T-helper 1 cell (primary cell): ENCODE measurements around the gene CARMIL3.
A peak's percentile ranks its signal among the peaks of the same experiment; 100 is the strongest.

ENCODE experiments used
- DNase-seq, 5 donors: peaks; one replicate each; pipeline ENCODE4 v3.0.0-alpha.2; 2012 to 2020

The CARMIL3 gene

GRCh38 chr14:24064091-24064795 lies 12.4 kb downstream of the CARMIL3 start:
- DNase-seq, result no peak

DNA sequence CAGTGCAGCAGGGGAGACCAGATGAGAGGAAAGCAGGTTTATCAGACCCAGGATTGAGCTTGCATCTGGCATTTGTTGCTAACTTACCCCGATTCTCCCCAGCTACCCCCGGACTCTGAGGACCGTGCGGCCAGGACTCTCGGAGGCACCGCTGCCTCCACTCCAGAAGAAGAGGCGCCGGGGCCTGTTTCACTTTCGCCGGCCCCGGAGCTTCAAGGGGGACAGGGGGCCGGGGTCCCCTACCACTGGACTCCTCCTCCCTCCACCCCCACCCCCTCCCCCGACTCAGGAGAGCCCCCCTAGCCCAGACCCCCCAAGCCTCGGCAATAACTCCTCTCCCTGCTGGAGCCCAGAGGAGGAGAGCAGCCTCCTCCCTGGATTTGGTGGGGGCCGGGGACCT lies 13.0 kb downstream of the CARMIL3 start:
- DNase-seq, result peak in 1 of 5 donors; percentile 5

DNA sequence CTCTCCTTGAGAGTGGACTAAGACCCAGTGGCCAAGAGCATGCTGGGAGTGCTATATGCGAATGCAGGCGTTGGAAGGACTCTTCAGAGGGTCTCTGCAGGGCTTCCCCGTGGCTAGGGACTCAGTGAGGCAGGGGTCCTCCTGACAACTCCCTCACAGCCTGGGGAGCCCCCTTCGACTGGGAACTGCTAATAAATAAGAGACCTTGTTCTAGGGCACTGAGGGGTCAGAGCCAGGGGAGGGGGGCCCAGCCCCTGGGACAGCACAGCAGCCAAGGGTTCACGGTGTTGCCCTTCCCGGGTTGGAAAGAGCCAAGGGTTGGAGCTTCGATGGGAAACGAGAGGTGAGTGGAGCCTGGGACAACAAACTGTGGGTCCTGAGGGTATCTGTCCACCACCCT lies 13.6 kb downstream of the CARMIL3 start:
- no peak for DNase-seq

GRCh38 chr14:24066496-24067132 lies 14.8 kb downstream of the CARMIL3 start:
- DNase-seq, result no peak

GRCh38 chr14:24067133-24068082 lies 15.6 kb downstream of the CARMIL3 start:
- no peak for DNase-seq

DNA sequence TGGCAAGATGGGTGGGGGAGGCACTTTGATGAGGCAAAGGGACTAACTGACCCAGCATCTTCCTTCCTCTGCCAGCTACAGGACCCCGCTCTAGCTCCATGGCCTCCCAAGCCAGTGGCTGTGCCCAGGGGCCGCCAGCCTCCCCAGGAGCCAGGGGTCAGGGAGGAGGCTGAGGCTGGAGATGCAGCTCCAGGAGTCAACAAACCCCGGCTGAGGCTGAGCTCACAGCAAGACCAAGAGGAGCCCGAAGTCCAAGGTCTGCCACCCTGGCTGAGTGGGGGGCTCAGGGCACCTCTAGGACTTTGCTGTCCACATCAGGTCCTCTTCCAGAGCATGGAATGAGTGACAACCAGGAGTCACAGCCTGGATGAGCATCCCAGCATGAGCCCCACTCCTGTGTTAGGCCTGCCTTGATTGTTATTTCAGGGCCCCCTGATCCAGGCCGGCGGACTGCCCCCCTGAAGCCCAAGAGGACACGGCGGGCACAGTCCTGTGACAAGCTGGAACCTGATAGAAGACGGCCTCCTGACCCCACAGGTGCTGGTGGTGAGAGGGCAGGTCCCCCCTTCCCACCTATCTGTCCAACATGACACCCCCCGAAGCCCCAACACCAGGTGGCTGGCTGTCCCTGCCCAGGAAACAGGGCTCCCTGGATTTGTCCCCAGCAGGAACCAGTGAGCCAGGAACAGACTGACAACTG lies 17.1 kb downstream of the CARMIL3 start:
- DNase-seq, result no peak

GRCh38 chr14:24069411-24069735 lies 17.6 kb downstream of the CARMIL3 start:
- DNase-seq, result no peak

DNA sequence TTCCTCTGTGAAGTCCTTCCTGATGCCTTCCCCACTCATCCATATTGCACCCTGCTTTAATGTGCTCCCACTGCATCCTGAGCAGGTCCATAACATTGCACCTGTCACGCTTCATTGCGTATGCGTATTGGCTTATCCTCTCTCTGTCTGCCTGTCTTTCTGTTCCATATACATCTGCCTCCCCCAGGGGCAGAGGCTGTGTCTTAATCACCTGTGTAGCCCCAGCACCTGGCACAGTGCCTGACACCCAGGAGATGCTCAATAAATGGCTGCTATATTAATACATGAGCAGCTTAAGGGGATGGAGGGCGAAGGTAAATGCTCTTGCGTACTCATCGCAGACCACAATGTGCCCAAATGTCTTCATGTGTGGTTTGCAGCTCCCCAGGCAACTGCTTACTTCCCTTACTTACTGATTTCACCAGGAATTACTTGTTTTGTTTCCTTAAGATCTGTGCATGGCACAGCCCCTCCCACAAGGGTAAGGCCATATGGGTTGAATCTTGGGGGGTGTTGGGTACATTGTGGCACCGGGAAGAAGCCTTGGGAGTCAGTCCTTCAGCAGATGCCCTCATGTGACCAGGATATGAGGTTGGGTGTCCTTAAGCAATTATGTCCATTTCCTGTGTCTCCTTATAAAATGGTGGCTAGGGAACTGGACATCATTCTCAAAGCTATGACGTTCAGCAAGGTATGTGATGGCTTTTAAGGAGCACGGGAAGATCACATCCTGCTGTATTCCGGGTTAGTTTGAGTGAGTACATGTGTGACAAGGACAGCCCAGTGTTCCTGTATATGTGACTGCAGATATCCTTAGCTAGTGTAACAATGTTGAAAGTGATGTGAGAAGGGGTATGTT lies 18.7 kb downstream of the CARMIL3 start:
- no peak for DNase-seq

- no peak for DNase-seq
Observed at GRCh38 chr14:24071144-24071697, 19.4 kb downstream of the CARMIL3 start, which contains the start of gene CPNE6. CPNE6 (plus strand) TSS chr14:24071562; CDS start chr14:24072937, 1,375 bp downstream.

DNA sequence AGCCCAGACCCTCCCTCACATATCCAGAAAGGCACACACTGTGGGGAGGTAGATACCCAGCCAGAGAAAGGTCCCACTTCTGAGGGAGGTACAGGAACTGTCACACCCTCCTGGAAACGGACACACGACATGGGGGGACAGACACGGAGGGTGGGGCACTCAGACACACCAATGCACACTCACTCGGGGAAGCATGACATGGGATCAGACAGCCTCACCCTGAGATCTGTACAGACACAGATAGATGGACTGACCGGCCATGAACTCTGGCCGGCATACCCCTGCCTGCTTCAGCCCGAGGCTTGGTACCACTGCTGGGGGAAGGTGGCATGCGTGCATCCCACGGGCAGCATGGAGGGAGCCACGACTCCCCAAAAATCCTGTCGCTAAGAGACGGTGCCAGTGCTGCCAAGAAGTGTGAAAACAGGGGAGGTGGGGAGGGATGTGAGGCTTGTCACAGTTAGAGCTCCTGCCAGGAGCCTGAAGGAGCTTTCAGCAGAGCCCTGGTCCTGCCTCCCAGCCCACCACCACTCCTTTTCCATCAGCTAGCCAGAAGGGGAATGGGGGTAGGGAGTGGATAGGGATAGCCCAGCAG lies 20.1 kb downstream of the CARMIL3 start:
- no peak for DNase-seq

DNA sequence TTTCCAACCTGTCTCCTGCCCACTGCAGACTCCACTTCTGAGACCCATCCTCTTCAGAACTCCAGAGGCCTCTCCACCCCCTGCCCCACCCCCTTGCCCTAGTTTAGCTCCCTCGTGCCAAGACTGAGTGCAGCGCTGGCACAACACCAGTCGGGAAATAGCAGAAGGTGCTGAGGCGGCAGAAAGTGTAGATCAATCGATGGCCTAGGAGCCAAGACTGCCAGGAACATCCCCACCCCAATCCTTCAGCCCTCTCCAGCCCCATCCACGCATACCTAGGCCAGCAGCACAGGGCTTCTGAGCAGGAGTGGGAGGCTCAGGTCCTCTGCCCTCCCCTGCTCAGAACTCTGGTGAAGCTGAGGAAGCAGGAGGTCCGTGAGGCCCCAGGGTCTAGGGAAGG lies 20.6 kb downstream of the CARMIL3 start:
- DNase-seq, result no peak

DNA sequence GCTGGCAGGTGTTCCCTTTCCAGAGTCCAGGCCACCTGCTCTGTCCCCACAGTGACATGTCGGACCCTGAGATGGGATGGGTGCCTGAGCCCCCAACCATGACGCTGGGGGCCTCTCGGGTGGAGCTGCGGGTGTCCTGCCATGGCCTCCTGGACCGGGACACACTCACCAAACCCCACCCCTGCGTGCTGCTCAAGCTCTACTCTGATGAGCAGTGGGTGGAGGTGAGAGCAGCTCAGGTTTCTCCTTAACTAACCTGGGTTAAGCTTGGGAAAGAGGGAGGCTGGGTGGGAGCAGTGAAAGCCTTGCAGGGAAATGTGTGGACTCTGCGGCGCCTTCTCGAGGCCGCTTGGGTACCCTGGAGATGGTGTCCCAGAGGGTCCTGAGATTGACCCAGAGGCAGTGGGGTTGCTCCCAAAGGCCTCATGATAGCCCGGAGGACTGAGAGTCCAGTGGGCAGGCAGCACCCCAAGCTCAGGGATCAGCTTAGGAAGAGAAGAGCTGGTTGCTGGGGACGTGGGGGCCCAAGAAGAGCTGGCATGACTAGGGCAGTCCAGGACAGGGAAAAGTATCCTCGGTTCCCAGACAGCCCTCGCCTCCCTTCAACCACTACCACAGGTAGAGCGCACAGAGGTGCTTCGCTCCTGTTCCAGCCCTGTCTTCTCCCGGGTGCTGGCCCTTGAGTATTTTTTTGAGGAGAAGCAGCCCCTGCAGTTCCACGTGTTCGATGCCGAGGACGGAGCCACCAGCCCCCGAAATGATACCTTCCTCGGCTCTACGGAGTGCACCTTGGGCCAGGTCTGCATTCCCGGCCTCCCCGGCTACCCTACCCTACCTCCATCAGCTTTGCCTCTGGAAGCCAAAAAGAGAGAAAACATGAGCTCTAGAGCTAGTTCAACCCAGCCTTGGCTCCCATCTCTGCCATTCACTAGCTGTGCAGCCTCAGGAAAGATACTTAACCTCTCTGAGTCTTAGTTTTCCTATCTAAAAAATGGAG lies 21.4 kb downstream of the CARMIL3 start:
- no peak for DNase-seq

DNA sequence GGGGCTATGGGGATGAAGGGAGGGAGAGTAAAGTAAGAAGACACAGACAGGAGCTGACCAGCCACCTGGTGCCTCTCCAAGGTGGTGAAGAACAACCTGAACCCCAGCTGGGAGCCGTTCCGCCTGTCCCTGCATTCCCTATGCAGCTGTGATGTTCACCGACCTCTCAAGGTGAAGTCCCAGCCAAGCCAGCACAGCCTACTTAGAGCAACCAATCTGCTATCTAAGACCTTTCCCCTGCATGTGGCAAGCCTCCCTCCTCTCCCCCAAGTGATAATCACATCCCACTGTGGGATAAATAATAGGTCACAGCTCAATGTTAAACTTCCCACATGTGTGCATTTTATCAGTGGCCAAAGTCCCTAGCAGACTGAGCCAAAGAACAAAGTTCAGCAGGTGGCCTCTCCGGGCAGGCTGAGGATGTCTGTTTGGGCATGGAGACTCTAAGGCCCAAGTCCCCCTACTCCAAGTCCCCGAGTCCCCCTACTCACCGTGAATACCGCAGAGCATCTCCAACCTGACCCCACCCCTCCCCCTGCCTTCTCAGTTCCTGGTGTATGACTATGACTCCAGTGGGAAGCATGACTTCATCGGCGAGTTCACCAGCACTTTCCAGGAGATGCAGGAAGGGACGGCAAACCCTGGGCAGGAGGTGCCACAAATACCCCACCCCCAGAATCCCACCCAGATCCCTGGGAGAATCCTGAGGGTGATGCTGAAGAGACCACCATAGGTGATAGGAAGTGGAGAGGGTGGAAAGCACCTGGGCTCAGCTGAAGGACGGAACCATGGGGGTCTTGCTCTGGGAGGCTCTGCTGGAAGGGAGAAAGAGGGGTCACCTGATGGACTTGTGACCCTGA lies 23.0 kb downstream of the CARMIL3 start:
- no peak for DNase-seq

- DNase-seq, result no peak
Observed at GRCh38 chr14:24075485-24076301, 23.9 kb downstream of the CARMIL3 start.

DNA sequence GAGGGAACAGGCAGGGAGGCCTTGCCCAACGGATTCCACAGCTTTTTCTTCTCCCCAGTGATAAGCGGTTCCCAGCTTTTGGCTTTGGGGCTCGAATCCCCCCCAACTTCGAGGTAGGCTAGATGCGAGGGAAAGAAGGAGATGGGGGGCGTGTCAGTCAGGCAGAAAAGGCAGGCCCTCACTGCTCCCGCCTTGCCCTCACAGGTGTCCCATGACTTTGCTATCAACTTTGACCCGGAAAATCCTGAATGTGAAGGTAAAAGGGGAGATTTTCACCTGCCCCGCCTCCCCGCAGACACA lies 24.4 kb downstream of the CARMIL3 start:
- DNase-seq, result no peak

GRCh38 chr14:24077086-24077485 lies 25.3 kb downstream of the CARMIL3 start:
- no peak for DNase-seq

- DNase-seq, result no peak
Observed at GRCh38 chr14:24078146-24078545, 26.3 kb downstream of the CARMIL3 start.

- DNase-seq, result no peak
Observed at GRCh38 chr14:24079491-24080141, 27.8 kb downstream of the CARMIL3 start.
